Panc1 (cell line): ENCODE results near the gene SIM2. TPM values are rescaled to one million over a fixed set of nuclear protein-coding genes. Genes with fewer than 3 reads are reported as not detected.

ENCODE experiments used
- ATAC-seq: fragments of 200-7000 bp; cut with Tn5 transposase; 2 replicates; pipeline ENCODE4 v1.9.1; 2020; ENCODE audit warnings: mild to moderate bottlenecking, moderate library complexity
- BruUV-seq: library from RNA; stranded (reverse); fragments of 400-500 nt; replicated peaks from 2 replicates; lab custom pipeline; 2021; lab: Mats Ljungman, UMichigan
- CTCF ChIA-PET: fragments of 300-600 bp; sonication (Branson Sonifier 250); formaldehyde crosslinking; loops from one replicate; lab custom pipeline; 2022; ENCODE audit warnings: antibody characterized with exemption; lab: Charles Lee
- POLR2A ChIA-PET: fragments of 300-600 bp; sonication (Branson Sonifier 250); formaldehyde crosslinking; loops from one replicate; lab custom pipeline; 2022; ENCODE audit warnings: antibody characterized with exemption; lab: Charles Lee
- DNase-seq: peaks from one replicate; pipeline ENCODE4 v3.0.0-alpha.2; 2010; ENCODE audit warnings: low read depth, low spot score
- H3K27ac ChIP-seq: 2 replicates; pipeline ENCODE4 v1.5.1; 2011; ENCODE audit warnings: mild to moderate bottlenecking, low read length, inconsistent platforms
- H3K27me3 ChIP-seq: fragments of 200-500 bp; sonication (Bioruptor generic); 2 replicates; pipeline ENCODE4 v1.6.0; 2014; ENCODE audit warnings: low read length, inconsistent platforms; ENCODE audit not compliant: control insufficient read depth, insufficient read depth
- H3K36me3 ChIP-seq: fragments of 200-500 bp; sonication (Bioruptor generic); 2 replicates; pipeline ENCODE4 v1.5.1; 2014; ENCODE audit warnings: inconsistent platforms, mild to moderate bottlenecking, low read length, moderate library complexity; ENCODE audit not compliant: control insufficient read depth, insufficient read depth
- H3K4me1 ChIP-seq: 2 replicates; pipeline ENCODE4 v1.5.1; 2011; ENCODE audit warnings: inconsistent platforms, mild to moderate bottlenecking, low read length, moderate library complexity; ENCODE audit not compliant: control insufficient read depth, insufficient read depth
- H3K4me3 ChIP-seq, 2 experiments: 2 replicates each; pipeline ENCODE4 v1.5.1; 2011 to 2012; ENCODE audit warnings: low read depth in 2 of 2, low read length in 2 of 2, mild to moderate bottlenecking in 2 of 2, inconsistent platforms in 1 of 2, moderate library complexity in 1 of 2
- H3K9me3 ChIP-seq: fragments of 200-500 bp; sonication (Bioruptor generic); 2 replicates; pipeline ENCODE4 v1.5.1; 2014; ENCODE audit warnings: low read depth, mild to moderate bottlenecking, inconsistent platforms, low read length, moderate library complexity; ENCODE audit not compliant: control insufficient read depth, insufficient read depth
- POLR2AphosphoS5 ChIP-seq: IDR thresholded peaks from 2 replicates; pipeline ENCODE4 v1.6.1; 2012; ENCODE audit warnings: mild to moderate bottlenecking, low read depth, low read length, moderate library complexity
- REST ChIP-seq, 2 experiments: IDR thresholded peaks; 2 replicates each; pipeline ENCODE4 v1.6.1; 2011 to 2012; ENCODE audit warnings: low read depth in 2 of 2, control low read depth in 1 of 2, low read length in 1 of 2, mild to moderate bottlenecking in 1 of 2, moderate library complexity in 1 of 2; ENCODE audit not compliant: insufficient read depth in 1 of 2
- SIN3A ChIP-seq: IDR thresholded peaks from 2 replicates; pipeline ENCODE4 v1.6.1; 2012; ENCODE audit warnings: low read depth, mild to moderate bottlenecking, low read length, moderate library complexity, borderline replicate concordance; ENCODE audit not compliant: insufficient read depth
- TCF7L2 ChIP-seq: IDR thresholded peaks from 2 replicates; pipeline ENCODE4 v1.6.1; 2011; ENCODE audit warnings: mild to moderate bottlenecking, low read depth, low read length, inconsistent platforms
- in situ Hi-C: cut with HindIII; loops from 2 replicates; pipeline ENCODE4 v1.10.0; 2016; ENCODE audit warnings: low sequenced_read_pairs, low pct_unique_long_range_greater_than_20kb
- intact Hi-C: fragments of 100-400 bp; cut with micrococcal nuclease; formaldehyde crosslinking; loops from one replicate; pipeline ENCODE4 v1.10.0; 2022; ENCODE audit not compliant: unreplicated experiment
- total RNA-seq: library from RNA; stranded (reverse); gene quantifications from one replicate; pipeline ENCODE4 v1.2.1, GENCODE V29; 2021; ENCODE audit not compliant: unreplicated experiment
- TF ChIP-seq, protein P1 (sequence below): fragments of 450-650 bp; IDR thresholded peaks from 2 replicates; pipeline ENCODE4 v1.5.1; 2017; ENCODE audit warnings: mild to moderate bottlenecking

SIM2 gene
- total RNA-seq, 1 experiment from 2014 or later = 11.5 TPM

DNA sequence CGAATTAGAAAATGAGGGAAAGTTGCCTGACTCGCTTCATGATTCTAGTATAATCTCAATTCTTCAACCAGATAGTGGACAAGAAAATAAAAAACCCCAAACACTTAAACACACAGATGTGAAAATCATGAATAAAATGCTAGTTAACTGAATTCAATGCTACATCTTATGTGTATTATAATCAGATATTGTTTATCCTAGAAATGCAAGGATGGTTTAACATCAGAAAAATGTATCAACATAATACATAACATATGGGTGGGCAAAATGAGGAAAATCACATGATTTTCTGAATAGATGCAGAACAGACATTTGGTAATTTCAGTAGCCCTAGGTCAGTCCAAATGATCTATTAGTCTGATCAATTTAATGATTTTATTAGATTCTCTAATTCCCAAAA is 97.2 kb downstream of the SIM2 start:
- no peak for TF ChIP-seq SIN3A
- no peak for TF ChIP-seq POLR2AphosphoS5
- no peak for TF ChIP-seq TCF7L2
- TF ChIP-seq, protein P1, sequence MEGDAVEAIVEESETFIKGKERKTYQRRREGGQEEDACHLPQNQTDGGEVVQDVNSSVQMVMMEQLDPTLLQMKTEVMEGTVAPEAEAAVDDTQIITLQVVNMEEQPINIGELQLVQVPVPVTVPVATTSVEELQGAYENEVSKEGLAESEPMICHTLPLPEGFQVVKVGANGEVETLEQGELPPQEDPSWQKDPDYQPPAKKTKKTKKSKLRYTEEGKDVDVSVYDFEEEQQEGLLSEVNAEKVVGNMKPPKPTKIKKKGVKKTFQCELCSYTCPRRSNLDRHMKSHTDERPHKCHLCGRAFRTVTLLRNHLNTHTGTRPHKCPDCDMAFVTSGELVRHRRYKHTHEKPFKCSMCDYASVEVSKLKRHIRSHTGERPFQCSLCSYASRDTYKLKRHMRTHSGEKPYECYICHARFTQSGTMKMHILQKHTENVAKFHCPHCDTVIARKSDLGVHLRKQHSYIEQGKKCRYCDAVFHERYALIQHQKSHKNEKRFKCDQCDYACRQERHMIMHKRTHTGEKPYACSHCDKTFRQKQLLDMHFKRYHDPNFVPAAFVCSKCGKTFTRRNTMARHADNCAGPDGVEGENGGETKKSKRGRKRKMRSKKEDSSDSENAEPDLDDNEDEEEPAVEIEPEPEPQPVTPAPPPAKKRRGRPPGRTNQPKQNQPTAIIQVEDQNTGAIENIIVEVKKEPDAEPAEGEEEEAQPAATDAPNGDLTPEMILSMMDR = no peak
- TF ChIP-seq REST (IDR thresholded peaks at IDR 0.05; ENCODE audit: insufficient read depth in 1 of 2, low read depth in 2 of 2, low read length in 1 of 2) = no peak
- no peaks in the 10 kb centered on the region for H3K9me3 ChIP-seq
- H3K4me1 ChIP-seq = no peaks in the 10 kb centered on the region
- no peak overlapping the region for H3K4me3 ChIP-seq
- in situ Hi-C loops (no loop called here), intact Hi-C loops (no loop called here)
- no peaks in the 10 kb centered on the region for H3K36me3 ChIP-seq
- DNase-seq (no peak), ATAC-seq (no peak)
- H3K27me3 ChIP-seq = no peaks in the 10 kb centered on the region
- CTCF ChIA-PET = no interaction called here
- BruUV-seq = no TSS peak
- no peak overlapping the region for H3K27ac ChIP-seq
- POLR2A ChIA-PET = no interaction called here

GRCh38 chr21:36798491-36798890 is 99.6 kb downstream of the SIM2 start:
- CTCF ChIA-PET = no interaction called here
- no peak for TF ChIP-seq REST (IDR thresholded peaks at IDR 0.05; ENCODE audit: insufficient read depth in 1 of 2, low read depth in 2 of 2, low read length in 1 of 2)
- TF ChIP-seq, protein P1 = no peak
- no peak for TF ChIP-seq POLR2AphosphoS5
- no peak for TF ChIP-seq TCF7L2
- no peak for TF ChIP-seq SIN3A
- Histone ChIP-seq H3K4me3 (no peak overlapping the region), H3K9me3 (no peaks in the 10 kb centered on the region), H3K27me3 (no peaks in the 10 kb centered on the region), H3K36me3 (no peaks in the 10 kb centered on the region), H3K4me1 (no peaks in the 10 kb centered on the region), H3K27ac (no peak overlapping the region)
- in situ Hi-C loops (no loop called here), intact Hi-C loops (no loop called here)
- POLR2A ChIA-PET = no interaction called here
- ATAC-seq = no peak
- DNase-seq = no peak
- no TSS peak for BruUV-seq

Other genes starting within 250 kb of the SIM2 start
- gene CLDN14, start 219.0 kb upstream of the SIM2 start, total RNA-seq = not detected